Raji (cell line): ENCODE measurements around the gene PDCD4.

ENCODE experiments used
- POLR2A ChIP-seq: IDR thresholded peaks from 2 replicates; pipeline ENCODE4 v1.6.1; 2011; ENCODE audit warnings: low read depth, low read length, control low read depth; ENCODE audit not compliant: insufficient read depth

Gene PDCD4

GRCh38 chr10:110885932-110886674, 14.4 kb downstream of the PDCD4 start:
- TF ChIP-seq POLR2A, result no peak

- TF ChIP-seq POLR2A, result no peak
Observed at GRCh38 chr10:110887560-110887959, 15.8 kb downstream of the PDCD4 start.

GRCh38 chr10:110892602-110893288, 21.0 kb downstream of the PDCD4 start:
- no peak for TF ChIP-seq POLR2A

DNA sequence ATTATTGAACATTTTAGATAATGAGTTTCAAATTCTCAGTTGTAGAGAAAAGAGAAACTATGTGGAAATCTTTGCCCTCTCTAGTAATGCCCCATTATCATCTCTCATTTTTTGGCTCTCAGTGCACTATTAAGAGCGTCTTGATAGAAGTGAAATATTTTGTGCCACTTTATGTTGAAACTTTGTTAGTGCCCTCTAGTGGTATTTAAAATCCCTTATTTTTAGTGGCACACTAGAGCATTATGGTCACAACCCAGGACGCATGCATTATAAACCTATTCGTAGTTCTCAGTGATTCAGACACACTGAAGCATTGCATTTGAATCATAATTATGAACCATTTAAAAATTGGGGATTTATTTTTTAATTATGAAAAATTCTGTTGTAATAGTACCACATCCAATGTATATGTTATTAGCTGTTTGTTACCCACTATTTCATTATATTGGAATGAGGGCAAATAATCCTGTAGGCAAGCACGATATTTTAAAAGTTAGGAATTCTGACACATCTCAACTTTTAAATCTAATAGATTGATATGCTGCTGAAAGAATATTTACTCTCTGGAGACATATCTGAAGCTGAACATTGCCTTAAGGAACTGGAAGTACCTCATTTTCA, 21.9 kb downstream of the PDCD4 start:
- TF ChIP-seq POLR2A, result no peak

- TF ChIP-seq POLR2A, result no peak
Observed at GRCh38 chr10:110897184-110897583, 25.5 kb downstream of the PDCD4 start.

DNA sequence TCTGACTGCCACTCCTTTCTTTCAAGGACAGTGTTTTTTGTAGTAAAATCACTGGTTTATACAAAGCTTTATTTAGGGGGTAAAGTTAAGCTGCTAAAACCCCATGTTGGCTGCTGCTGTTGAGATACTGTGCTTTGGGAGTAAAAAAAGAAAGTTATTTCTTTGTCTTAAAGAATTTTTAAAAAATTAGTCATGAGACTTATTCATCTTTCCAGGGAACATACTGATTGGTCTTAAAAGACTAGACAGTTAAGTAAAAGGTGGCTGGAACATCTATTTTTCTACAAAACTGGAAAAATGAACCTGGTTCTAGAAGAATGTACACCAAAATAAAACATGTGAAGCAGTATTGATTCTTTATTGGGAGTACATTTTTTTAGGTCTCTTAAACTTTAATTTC, 26.7 kb downstream of the PDCD4 start:
- TF ChIP-seq POLR2A, result no peak

DNA sequence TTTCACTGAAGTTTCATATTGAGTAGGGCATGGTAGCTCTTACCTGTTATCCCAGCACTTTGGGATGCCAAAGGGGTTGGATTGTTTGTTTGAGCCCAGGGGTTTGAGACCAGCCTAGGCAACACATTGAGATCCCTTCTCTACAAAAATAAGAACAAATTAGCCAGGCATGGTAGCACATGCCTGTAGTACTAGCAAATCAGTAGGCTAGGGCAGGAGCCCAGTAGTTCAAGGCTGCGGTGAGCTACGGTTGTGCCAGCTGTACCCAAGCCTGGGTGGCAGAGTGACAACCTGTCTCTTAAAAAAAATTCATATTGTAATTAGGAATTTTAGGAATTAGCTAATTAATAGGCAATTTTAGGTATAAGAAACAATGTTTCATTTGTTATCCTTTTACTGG, 29.3 kb downstream of the PDCD4 start:
- TF ChIP-seq POLR2A, result no peak

- no peak for TF ChIP-seq POLR2A
Observed at GRCh38 chr10:110901954-110902819, 30.5 kb downstream of the PDCD4 start.

DNA sequence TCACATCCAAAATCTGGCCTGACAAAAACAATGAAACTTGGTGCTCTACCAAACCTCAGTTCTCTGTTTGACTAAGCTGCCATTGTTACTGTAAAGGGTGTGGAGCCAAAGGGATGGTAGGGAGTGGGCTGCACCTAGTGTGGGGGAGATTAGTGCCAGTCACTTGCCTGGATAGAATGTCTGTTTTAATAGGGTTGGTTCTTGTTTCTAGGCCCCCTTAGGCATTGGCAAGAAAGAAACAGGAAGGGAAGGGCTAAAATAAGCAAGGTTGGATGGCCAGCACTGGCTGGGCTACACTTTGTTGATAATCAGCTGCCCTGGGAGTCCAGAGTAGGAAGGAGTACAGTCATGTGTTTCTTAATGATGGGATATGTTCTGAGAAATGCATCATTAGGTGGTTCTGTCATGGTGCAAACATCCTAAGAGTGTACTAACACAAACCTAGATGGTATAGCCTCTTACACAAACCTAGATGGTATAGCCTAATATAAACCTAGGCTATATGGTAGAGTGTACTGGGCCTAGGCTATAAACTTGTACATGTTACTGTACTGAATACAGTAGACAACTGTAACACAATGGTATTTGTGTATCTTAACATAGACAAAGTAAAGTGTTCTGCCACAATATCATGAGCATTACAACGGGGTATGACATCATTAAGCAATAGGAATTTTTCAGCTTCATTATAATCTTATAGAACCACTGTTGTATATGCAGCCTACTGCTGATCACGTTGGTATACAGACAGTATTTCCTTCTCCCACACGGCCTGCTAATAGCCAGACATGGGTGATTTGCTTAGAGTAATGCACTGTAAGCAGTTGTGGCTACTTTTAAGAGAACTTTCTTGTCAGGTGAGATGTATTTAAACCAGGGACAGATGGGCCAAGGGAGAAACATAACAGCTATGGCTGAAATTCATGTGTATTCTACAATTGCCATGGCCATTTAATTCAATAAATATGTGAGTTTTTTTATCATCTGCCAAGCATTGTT, 31.9 kb downstream of the PDCD4 start:
- TF ChIP-seq POLR2A, result no peak

DNA sequence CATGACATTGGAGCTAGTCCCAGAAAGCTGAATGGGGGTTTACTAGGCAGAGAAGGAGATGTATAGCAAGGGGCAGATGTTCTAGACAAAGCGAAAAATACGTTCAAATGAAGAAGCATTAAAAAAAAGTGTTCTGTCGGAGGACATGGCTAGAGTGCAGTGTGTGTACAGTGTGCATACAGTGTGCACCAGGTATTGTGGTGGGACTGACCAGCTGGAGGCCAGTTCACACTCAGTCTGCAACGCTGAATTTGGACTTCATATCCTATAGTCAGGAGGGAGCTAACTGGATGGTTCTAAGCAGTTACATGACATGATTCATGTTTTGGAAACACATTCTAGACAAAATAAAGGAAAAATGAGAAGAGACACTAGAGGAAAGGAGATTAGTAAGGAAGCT, 38.4 kb downstream of the PDCD4 start:
- TF ChIP-seq POLR2A, result no peak

- no peak for TF ChIP-seq POLR2A
Observed at GRCh38 chr10:110912374-110912773, 40.6 kb downstream of the PDCD4 start.

- TF ChIP-seq POLR2A, result no peak
Observed at GRCh38 chr10:110914431-110914830, 42.7 kb downstream of the PDCD4 start.

GRCh38 chr10:110915035-110915434, 43.3 kb downstream of the PDCD4 start:
- TF ChIP-seq POLR2A, result no peak

DNA sequence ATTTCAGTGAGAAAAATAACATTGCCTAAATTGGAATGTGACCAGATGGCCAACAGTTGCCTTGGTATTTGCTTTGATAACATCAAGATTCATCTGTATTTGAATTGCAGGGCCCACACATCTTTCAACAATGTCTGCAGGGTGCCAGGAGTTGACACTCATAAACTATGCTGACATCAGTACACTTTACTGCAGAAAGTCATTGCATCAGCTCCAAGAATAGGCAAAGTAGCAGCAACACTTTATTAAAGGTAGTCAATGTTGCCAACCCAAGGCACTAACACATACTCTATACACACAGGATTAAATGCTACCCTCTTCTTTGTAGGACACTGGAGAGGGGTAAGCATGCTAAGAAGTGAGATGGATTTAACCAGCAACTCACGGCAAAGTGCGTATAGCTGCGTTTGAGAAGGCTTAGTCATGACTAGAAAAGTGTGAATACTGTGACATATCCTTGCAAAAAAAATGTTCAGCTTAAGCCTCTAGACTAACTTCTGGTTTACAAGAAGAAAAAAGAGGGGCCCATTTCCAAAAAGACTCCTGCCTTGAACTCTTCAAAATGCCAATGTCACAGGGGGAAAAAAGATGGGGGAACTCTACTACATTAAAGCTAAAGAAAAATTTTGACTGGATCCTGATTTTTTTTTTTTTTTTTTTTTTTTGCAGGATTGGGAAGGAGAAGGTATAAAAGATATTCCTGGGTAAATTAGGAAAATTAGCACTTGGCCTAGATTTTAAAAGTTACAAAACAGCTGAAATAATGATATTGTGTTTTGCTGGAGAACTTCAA, 45.0 kb downstream of the PDCD4 start:
- TF ChIP-seq POLR2A, result no peak

GRCh38 chr10:110918269-110918642, 46.5 kb downstream of the PDCD4 start:
- no peak for TF ChIP-seq POLR2A
